ENCODE measurements around the gene ANKLE1.

The ANKLE1 gene

DNA sequence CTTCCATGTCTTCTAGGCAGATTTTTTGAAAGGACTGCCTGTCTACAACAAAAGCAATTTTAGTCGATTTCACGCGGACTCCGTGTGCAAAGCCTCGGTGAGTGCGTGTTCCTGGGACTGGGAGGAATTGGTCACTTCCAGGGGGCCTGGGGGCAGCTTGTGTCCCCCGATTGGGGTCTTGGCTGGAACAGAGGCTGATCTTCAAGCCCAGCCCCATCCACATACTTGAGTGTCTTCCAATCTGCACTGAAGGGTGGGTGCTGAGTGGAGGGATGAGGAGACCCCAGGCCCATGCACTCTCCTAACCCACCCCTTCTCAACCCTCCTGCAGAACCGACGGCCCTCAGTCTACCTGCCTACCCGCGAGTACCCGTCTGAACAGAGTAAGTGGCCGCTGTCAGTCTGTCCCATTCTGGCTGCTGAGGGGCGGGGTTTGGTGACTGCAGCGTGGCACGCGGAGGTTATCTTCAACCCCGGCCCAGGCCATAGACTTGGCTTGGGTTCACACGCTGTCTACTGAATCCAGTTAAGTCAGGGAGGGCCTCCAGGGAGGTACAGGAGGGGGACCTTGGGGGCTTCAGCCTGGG lies 32.4 kb downstream of the ANKLE1 start:
- TF ChIP-seq, protein P1, sequence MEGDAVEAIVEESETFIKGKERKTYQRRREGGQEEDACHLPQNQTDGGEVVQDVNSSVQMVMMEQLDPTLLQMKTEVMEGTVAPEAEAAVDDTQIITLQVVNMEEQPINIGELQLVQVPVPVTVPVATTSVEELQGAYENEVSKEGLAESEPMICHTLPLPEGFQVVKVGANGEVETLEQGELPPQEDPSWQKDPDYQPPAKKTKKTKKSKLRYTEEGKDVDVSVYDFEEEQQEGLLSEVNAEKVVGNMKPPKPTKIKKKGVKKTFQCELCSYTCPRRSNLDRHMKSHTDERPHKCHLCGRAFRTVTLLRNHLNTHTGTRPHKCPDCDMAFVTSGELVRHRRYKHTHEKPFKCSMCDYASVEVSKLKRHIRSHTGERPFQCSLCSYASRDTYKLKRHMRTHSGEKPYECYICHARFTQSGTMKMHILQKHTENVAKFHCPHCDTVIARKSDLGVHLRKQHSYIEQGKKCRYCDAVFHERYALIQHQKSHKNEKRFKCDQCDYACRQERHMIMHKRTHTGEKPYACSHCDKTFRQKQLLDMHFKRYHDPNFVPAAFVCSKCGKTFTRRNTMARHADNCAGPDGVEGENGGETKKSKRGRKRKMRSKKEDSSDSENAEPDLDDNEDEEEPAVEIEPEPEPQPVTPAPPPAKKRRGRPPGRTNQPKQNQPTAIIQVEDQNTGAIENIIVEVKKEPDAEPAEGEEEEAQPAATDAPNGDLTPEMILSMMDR (IDR thresholded peaks at IDR 0.05; ENCODE audit: low read depth, low read length, missing control alignments), result no peak

DNA sequence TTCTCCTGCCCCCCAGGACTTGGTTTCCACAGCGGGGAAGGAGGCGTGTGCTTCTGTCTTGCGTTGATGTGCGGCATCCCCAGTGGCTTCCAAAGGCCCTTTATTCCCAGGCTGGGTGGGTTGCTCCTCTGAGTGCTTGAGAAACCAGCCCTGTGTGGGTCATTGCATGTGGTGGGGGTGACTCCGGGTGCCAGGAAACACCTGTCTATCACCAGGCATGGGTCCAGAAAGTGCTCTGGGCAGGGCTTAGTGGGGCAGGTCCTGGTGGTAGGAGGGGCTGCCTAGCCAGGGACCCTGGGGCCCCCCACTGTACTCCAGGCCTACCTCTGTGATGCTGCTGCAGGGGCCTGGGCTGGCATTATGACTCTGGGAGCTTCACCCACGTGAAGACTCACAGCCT lies 37.3 kb downstream of the ANKLE1 start:
- TF ChIP-seq, protein P1 (IDR thresholded peaks at IDR 0.05; ENCODE audit: low read depth, low read length, missing control alignments), result no peak
- no peak overlapping the region for H3K4me3 ChIP-seq (replicated peaks; ENCODE audit: low read depth, low read length)
- DNase-seq (ENCODE audit: extremely low read depth, low read depth), result no peak

More for the DNA sequence above, 32.4 kb downstream of the ANKLE1 start:
- no peak overlapping the region for H3K4me3 ChIP-seq (replicated peaks; ENCODE audit: low read depth, low read length)
- no peak for DNase-seq (ENCODE audit: extremely low read depth, low read depth)

- TF ChIP-seq, protein P1 (IDR thresholded peaks at IDR 0.05; ENCODE audit: low read depth, low read length, missing control alignments), result no peak
These were observed 38.0 kb downstream of the ANKLE1 start for GRCh38 chr19:17319473-17320238.

GRCh38 chr19:17320435-17320834 lies 38.7 kb downstream of the ANKLE1 start:
- TF ChIP-seq, protein P1 (IDR thresholded peaks at IDR 0.05; ENCODE audit: low read depth, low read length, missing control alignments), result no peak
- no peak for DNase-seq (ENCODE audit: extremely low read depth, low read depth)
- H3K4me3 ChIP-seq (replicated peaks; ENCODE audit: low read depth, low read length), result no peak overlapping the region

More at GRCh38 chr19:17319473-17320238, 38.0 kb downstream of the ANKLE1 start:
- no peak overlapping the region for H3K4me3 ChIP-seq (replicated peaks; ENCODE audit: low read depth, low read length)
- DNase-seq (ENCODE audit: extremely low read depth, low read depth), result no peak

- no peak overlapping the region for H3K4me3 ChIP-seq (replicated peaks; ENCODE audit: low read depth, low read length)
- TF ChIP-seq, protein P1 (IDR thresholded peaks at IDR 0.05; ENCODE audit: low read depth, low read length, missing control alignments), result no peak
- DNase-seq (ENCODE audit: extremely low read depth, low read depth), result no peak
These were observed 40.2 kb downstream of the ANKLE1 start for GRCh38 chr19:17321655-17322489.

GRCh38 chr19:17322854-17323253 lies 41.2 kb downstream of the ANKLE1 start:
- H3K4me3 ChIP-seq (replicated peaks; ENCODE audit: low read depth, low read length), result no peak overlapping the region
- TF ChIP-seq, protein P1 (IDR thresholded peaks at IDR 0.05; ENCODE audit: low read depth, low read length, missing control alignments), result no peak
- DNase-seq (ENCODE audit: extremely low read depth, low read depth), result no peak

Data from HFF-Myc (cell line).